Hepatocyte (in vitro differentiated cells): Measurements from ENCODE around the gene ORM2.

Source experiments
- EZH2 ChIP-seq: fragments of 200-600 bp; sonication (generic); IDR thresholded peaks from 2 replicates; pipeline ENCODE4 v1.6.1; 2016; ENCODE audit warnings: antibody characterized with exemption, mild to moderate bottlenecking, borderline replicate concordance
- TF ChIP-seq, protein P1 (sequence below): fragments of 200-600 bp; sonication (generic); IDR thresholded peaks from 2 replicates; pipeline ENCODE4 v1.5.1; 2016; ENCODE audit warnings: antibody characterized with exemption, mild to moderate bottlenecking; ENCODE audit not compliant: poor library complexity

DNA sequence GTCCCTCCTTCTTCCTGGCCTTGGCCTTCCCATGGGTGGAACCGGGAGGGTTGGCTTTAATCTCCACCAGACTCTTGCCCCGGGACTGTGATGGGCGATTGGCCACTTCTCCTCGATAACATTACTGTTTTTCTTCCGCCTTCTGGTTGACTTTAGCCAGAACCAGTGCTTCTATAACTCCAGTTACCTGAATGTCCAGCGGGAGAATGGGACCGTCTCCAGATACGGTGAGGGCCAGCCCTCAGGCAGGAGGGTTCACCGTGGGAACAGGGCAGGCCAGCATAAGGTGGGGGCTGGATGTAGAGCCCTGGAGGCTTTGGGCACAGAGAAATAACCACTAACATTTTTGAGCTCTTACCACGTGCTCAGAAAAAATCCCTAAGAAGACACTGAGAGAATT lies 967 bp downstream of the ORM2 start:
- no peak for TF ChIP-seq EZH2
- TF ChIP-seq, protein P1, sequence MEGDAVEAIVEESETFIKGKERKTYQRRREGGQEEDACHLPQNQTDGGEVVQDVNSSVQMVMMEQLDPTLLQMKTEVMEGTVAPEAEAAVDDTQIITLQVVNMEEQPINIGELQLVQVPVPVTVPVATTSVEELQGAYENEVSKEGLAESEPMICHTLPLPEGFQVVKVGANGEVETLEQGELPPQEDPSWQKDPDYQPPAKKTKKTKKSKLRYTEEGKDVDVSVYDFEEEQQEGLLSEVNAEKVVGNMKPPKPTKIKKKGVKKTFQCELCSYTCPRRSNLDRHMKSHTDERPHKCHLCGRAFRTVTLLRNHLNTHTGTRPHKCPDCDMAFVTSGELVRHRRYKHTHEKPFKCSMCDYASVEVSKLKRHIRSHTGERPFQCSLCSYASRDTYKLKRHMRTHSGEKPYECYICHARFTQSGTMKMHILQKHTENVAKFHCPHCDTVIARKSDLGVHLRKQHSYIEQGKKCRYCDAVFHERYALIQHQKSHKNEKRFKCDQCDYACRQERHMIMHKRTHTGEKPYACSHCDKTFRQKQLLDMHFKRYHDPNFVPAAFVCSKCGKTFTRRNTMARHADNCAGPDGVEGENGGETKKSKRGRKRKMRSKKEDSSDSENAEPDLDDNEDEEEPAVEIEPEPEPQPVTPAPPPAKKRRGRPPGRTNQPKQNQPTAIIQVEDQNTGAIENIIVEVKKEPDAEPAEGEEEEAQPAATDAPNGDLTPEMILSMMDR: no peak
